ENCODE measurements around the gene LPP. TPM values are rescaled to one million over a fixed set of nuclear protein-coding genes. Genes with fewer than 3 reads are reported as not detected.

The LPP gene
- total RNA-seq, 3 donors from 2014 or later (not counting 1 experiment from before 2014, with no cell fraction given), result 137 to 163 (median 149) TPM

DNA sequence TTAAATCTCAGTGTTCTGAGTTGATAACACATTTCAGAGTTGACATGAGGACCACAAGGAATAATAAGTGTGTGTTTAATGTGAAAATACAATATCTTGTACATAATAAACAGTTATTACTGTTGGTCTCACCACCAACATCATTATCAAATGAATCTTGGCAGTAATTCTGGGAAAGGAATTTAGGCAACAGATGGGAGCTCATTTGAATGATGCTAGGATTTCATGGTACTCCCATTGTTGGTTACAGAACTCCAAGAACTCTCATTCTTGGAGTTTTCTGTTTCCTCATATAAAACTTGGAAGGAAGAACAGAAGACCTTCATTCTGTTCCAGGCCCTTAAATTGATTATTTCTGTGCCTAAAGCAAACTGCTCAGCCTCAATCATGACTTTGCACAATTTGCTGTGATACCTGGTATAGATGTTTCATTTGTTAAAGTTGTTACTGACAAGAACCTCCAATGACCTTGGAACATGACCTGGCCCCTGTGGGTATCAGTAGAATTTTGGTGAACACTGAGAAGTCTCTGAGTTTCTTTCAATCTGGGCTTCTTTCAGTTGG is 385.8 kb downstream of the LPP start:
- no peaks in the 10 kb centered on the region for H3K9me3 ChIP-seq (ENCODE audit: control insufficient read depth, insufficient read depth, low read length)
- H3K36me3 ChIP-seq (ENCODE audit: control insufficient read depth, insufficient read depth, low read length), result no peaks in the 10 kb centered on the region
- H3K4me1 ChIP-seq (ENCODE audit: control insufficient read depth, insufficient read depth, low read length), result no peaks in the 10 kb centered on the region
- TF ChIP-seq, protein P1, sequence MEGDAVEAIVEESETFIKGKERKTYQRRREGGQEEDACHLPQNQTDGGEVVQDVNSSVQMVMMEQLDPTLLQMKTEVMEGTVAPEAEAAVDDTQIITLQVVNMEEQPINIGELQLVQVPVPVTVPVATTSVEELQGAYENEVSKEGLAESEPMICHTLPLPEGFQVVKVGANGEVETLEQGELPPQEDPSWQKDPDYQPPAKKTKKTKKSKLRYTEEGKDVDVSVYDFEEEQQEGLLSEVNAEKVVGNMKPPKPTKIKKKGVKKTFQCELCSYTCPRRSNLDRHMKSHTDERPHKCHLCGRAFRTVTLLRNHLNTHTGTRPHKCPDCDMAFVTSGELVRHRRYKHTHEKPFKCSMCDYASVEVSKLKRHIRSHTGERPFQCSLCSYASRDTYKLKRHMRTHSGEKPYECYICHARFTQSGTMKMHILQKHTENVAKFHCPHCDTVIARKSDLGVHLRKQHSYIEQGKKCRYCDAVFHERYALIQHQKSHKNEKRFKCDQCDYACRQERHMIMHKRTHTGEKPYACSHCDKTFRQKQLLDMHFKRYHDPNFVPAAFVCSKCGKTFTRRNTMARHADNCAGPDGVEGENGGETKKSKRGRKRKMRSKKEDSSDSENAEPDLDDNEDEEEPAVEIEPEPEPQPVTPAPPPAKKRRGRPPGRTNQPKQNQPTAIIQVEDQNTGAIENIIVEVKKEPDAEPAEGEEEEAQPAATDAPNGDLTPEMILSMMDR (IDR thresholded peaks at IDR 0.05), result no peak
- Mint-ChIP-seq H3K36me3 (no peaks in the 10 kb centered on the region), H3K9me3 (no peaks in the 10 kb centered on the region), H3K4me3 (no peak overlapping the region), H3K27ac (no peak overlapping the region), H3K27me3 (ENCODE audit: low read depth in 2 of 2) (no peaks in the 10 kb centered on the region), H3K4me1 (peaks cover 55 to 60% of the 10 kb centered on the region in 2 donors)
- H3K4me3 ChIP-seq (ENCODE audit: low read length), result no peak overlapping the region
- no peak for DNase-seq
- intact Hi-C loops (cut with micrococcal nuclease), result no loop called here
- no peaks in the 10 kb centered on the region for H3K27me3 ChIP-seq (ENCODE audit: control insufficient read depth, insufficient read depth, low read length)
- no peak overlapping the region for H3K27ac ChIP-seq (ENCODE audit: low read length)
- no peak for ATAC-seq

DNA sequence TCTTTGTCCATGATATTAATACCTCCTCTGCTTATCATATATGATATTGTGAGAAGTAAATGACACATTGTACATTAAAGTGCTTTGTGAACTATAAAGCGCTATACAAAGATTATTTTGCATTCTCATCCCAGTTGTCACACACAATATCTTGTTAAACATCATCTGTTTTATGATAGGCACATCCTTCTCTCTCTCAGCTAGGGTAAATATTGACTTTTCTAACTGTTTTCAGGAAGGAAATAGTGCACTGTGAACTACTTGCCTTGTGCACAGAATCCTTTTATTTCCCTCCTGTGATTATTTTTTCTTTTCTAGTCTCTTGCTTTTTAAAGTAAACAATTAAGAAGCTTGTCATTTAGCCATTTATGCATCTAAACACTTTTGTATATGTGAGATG is 388.2 kb downstream of the LPP start:
- no peak overlapping the region for H3K4me3 ChIP-seq (ENCODE audit: low read length)
- Mint-ChIP-seq H3K36me3 (no peaks in the 10 kb centered on the region), H3K27me3 (ENCODE audit: low read depth in 2 of 2) (no peaks in the 10 kb centered on the region), H3K27ac (peak overlapping the region; percentile 0 to 7), H3K9me3 (no peaks in the 10 kb centered on the region), H3K4me3 (no peak overlapping the region), H3K4me1 (peaks cover 57 to 60% of the 10 kb centered on the region in 2 donors)
- no peaks in the 10 kb centered on the region for H3K9me3 ChIP-seq (ENCODE audit: control insufficient read depth, insufficient read depth, low read length)
- intact Hi-C loops (cut with micrococcal nuclease), result no loop called here
- DNase-seq (no peak), ATAC-seq (no peak)
- TF ChIP-seq, protein P1 (IDR thresholded peaks at IDR 0.05), result no peak
- no CpG with 5 or more reads among the region's 1 CpG for WGBS (ENCODE audit: insufficient coverage)
- H3K27ac ChIP-seq (ENCODE audit: low read length), result no peak overlapping the region
- H3K36me3 ChIP-seq (ENCODE audit: control insufficient read depth, insufficient read depth, low read length), result no peaks in the 10 kb centered on the region
- no peaks in the 10 kb centered on the region for H3K27me3 ChIP-seq (ENCODE audit: control insufficient read depth, insufficient read depth, low read length)
- H3K4me1 ChIP-seq (ENCODE audit: control insufficient read depth, insufficient read depth, low read length), result no peaks in the 10 kb centered on the region

DNA sequence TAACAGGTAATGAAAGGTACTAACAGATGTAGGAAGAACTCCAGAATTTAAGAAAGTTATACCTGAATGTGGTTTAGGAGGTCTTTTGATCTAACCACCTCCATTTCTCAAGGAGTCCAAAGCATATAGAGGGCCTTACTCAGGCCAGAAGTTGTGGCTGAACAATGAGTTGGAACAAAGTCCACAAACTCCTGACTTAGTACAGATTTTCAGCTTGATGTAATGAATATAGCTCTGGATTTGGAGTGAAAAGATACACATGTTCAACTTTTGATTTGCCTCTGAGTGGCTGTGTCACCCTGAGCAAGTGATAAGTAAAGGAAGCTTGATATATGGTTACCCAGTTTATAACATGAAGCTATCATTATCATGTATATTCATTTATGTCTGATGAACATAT is 390.1 kb downstream of the LPP start:
- Histone ChIP-seq H3K9me3 (ENCODE audit: control insufficient read depth, insufficient read depth, low read length) (no peaks in the 10 kb centered on the region), H3K4me3 (ENCODE audit: low read length) (no peak overlapping the region), H3K4me1 (ENCODE audit: control insufficient read depth, insufficient read depth, low read length) (no peaks in the 10 kb centered on the region), H3K27me3 (ENCODE audit: control insufficient read depth, insufficient read depth, low read length) (no peaks in the 10 kb centered on the region), H3K36me3 (ENCODE audit: control insufficient read depth, insufficient read depth, low read length) (no peaks in the 10 kb centered on the region), H3K27ac (ENCODE audit: low read length) (no peak overlapping the region)
- H3K4me3 Mint-ChIP-seq, result no peak overlapping the region
- H3K36me3 Mint-ChIP-seq, result no peaks in the 10 kb centered on the region
- TF ChIP-seq, protein P1 (IDR thresholded peaks at IDR 0.05), result no peak
- peak overlapping the region in 1 of 2 donors; percentile 19 for H3K27ac Mint-ChIP-seq
- H3K4me1 Mint-ChIP-seq, result peaks cover 54 to 59% of the 10 kb centered on the region in 2 donors
- intact Hi-C loops (cut with micrococcal nuclease), result no loop called here
- no peaks in the 10 kb centered on the region for H3K9me3 Mint-ChIP-seq
- DNase-seq (no peak), ATAC-seq (no peak)
- H3K27me3 Mint-ChIP-seq (ENCODE audit: low read depth in 2 of 2), result no peaks in the 10 kb centered on the region
